ENCODE measurements around the gene RHBDD1.

The RHBDD1 gene

DNA sequence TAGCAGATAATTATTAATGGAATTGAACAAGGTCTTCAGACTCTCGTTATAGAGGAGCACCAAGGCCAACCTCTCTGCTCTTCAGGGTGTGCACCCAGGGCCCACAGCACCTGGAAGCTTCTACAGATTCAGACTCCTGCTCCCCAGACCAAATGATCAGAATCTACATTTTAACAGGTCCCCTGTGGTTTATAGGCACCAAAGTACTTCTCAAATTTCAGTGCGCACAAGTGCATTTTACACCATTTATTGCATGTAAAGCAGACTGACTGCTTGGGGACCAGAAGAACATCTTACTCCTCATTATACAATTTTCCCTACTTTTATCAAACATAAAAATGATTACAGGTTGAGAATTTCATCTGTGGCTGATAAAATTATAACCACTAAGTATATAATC lies 164.3 kb downstream of the RHBDD1 start:
- no peak for TF ChIP-seq ZNF274 (IDR thresholded peaks at IDR 0.05; ENCODE audit: low read depth, low read length)
- H3K4me3 ChIP-seq (ENCODE audit: low read length) = no peak overlapping the region

DNA sequence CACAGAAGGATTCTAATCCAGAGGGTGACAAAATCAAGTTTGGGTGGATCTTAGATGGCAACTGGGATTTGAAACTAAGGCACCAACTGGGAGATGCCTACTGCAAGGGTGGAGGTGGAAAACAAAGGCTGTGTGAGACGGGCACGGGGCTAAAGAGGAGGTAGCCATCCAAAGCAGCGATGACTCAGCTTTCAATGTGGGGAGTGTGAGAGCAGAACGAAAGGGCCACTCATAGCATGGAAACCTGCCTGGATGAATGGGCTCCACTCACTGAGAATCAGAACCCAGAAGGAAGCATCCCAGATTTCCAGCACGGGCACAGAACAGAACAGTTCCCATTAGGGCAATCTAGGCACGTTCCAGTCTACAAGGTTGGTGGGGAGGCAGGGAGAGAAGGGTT lies 168.6 kb downstream of the RHBDD1 start:
- H3K4me3 ChIP-seq (ENCODE audit: low read length) = no peak overlapping the region
- TF ChIP-seq ZNF274 (IDR thresholded peaks at IDR 0.05; ENCODE audit: low read depth, low read length) = no peak

DNA sequence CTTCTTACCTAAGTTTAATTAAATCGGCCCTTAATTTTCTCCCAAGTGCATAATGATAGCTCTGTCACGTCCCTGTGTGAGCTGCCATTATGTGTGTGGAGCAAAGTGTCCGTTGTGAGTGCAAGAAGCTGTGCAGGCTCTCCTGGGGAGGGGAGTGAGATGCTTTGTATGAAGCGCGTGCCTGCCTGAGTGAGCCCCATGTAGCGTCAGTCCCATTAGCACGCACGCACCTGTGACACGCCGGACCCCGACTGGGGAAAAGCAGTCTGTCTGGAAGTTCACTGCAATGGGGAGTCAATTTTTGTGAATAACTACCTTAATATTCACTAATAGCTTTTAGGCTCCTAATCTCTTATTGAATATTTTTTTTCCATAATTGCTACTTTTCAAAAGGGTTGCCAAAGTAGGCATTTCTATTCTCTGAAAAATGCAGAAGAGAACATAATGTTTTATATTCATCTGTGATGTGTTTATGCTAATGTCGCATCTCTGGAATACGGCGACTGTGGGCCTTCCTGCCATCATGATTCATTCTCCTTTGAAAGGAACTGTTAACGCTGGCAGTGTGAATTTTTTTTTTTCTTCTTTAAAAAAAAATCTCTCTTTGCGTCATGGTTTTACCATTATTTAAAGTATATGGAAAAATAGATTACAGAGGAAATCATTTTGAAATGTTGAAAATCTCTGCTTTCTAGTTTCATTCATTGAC lies 170.5 kb downstream of the RHBDD1 start:
- no peak overlapping the region for H3K4me3 ChIP-seq (ENCODE audit: low read length)
- TF ChIP-seq ZNF274 (IDR thresholded peaks at IDR 0.05; ENCODE audit: low read depth, low read length) = no peak

DNA sequence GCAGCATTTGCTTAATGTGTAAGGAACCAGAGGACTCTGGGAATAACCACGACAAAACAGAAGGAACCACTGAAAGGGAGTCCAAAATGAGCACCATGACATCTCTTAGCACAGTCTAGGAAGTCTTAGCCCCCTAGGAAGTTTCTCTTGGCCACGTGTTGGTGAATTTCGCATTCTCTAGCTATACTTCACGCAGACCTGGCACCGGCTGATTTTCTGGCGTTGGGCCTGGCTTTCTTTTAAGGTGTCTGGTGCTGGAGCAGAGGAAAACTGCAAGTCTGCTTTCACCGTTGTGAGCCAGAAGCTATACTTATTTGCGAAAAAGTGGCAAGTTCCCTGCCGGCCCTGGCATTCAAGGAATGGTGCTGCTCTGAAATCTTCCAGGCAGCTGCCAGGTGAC lies 171.3 kb downstream of the RHBDD1 start:
- H3K4me3 ChIP-seq (ENCODE audit: low read length) = no peak overlapping the region
- no peak for TF ChIP-seq ZNF274 (IDR thresholded peaks at IDR 0.05; ENCODE audit: low read depth, low read length)

DNA sequence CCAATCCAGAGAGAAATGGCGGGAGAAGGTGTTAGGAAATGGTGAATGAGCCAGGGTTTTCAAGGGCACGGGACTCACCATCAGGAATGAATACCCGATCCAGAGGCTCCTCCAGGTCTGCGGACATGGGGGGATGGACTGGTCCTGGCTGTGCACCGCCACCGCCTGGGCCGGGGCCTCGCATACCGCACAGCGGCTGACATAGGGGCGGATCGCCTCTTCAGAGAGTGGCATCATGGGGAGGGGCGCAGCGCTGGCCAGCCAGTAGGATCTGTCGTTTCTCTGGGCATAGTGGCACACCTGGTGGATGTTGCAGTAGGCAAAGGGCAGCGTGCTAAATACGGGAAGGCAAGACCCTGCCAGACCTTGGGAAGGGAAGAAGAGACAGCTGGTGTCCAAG lies 172.1 kb downstream of the RHBDD1 start:
- H3K4me3 ChIP-seq (ENCODE audit: low read length) = no peak overlapping the region
- TF ChIP-seq ZNF274 (IDR thresholded peaks at IDR 0.05; ENCODE audit: low read depth, low read length) = no peak

DNA sequence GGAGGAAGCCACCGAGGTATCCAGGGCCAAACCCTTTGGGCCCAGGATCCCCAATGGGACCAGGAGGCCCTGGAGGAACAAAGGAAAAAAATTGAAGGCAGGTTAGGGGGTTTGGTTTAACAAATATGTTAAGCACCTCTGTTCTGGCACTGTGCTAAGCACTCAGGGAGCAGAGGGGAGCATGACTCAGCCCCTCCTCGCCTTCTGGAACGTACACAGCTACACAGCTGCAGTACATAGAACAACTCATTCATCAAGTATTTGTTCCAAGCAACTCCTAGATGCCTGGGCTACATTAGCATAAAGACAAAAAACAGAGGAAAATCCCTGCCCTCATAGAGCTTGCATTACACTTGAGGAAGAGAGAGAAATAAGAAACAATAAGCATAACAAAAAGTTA lies 174.6 kb downstream of the RHBDD1 start:
- TF ChIP-seq ZNF274 (IDR thresholded peaks at IDR 0.05; ENCODE audit: low read depth, low read length) = no peak
- no peak overlapping the region for H3K4me3 ChIP-seq (ENCODE audit: low read length)

DNA sequence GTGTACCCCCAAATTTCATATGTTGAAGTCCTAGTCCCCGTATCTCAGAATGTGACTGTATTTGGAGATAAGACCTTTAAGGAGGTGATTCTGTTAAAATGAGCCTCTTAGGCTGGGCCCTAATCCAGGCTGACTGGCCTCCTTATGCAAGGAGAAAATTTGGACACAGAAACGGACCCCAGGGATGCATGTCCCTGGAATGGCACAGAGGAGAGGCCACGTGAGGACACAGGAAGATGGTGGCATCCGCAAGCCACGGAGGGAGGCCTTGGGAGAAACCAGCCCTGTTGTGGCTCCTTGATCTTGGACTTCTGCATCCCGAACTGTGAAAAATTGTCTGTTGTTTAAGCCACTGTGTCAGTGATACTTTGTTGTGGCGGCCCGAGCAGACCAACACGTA lies 177.5 kb downstream of the RHBDD1 start:
- no peak for TF ChIP-seq ZNF274 (IDR thresholded peaks at IDR 0.05; ENCODE audit: low read depth, low read length)
- no peak overlapping the region for H3K4me3 ChIP-seq (ENCODE audit: low read length)

DNA sequence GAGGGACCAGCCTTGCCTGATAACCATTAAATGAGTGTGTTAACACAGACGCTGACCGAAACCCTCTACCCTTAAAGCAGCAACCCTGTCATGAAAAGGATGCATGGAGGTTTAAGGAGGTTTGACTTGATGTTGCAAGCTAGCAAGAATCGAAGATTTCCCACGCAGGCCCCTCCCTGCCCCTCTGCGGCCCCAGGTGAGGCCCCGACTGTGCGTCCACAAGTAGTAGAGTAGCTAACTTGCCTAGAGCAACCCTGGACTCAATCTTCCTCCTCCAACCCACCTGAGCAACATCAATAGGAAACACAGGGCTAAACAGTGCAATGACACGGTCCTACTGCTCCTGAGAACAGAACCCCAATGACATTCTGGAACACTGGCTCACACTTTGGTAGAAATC lies 178.0 kb downstream of the RHBDD1 start:
- no peak overlapping the region for H3K4me3 ChIP-seq (ENCODE audit: low read length)
- no peak for TF ChIP-seq ZNF274 (IDR thresholded peaks at IDR 0.05; ENCODE audit: low read depth, low read length)

DNA sequence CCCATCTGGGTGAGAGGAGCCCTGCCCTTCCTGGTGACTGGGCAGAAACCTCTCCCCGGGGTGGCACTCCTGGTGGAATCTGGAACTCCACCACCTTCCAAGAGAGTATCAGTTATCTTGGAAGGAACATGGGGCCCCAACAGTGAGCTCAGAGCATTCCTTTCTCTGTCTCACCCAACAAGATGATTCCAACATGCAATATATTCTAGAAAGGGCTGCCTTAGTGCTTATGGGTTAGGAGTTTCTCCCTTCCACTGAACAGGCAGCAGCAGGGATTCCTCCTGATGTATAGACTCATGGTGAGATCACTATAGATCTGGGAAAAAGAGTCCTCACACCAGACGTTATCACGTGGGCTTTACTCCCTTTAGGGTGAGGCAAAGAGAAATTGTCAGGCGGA lies 181.0 kb downstream of the RHBDD1 start:
- no peak for TF ChIP-seq ZNF274 (IDR thresholded peaks at IDR 0.05; ENCODE audit: low read depth, low read length)
- no peak overlapping the region for H3K4me3 ChIP-seq (ENCODE audit: low read length)

DNA sequence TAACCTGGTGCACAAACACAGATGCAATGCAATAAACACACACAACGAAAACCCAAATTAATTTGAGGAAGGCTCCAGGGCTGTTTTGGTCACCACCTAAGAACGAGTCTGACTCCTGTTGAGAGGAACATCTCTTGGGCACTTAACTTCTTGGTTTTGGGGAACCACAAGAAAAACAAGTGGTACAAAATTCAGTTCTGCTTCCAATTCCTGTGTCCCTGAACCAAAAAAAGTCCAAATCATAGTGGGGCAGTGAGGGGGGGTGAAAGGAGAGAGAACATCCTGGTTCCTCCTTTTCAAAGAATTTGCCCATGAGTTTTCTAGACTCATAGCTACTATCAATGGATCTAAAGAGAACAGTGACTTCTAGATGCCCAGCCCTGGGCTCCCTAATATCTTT lies 184.6 kb downstream of the RHBDD1 start:
- H3K4me3 ChIP-seq (ENCODE audit: low read length) = no peak overlapping the region
- no peak for TF ChIP-seq ZNF274 (IDR thresholded peaks at IDR 0.05; ENCODE audit: low read depth, low read length)

DNA sequence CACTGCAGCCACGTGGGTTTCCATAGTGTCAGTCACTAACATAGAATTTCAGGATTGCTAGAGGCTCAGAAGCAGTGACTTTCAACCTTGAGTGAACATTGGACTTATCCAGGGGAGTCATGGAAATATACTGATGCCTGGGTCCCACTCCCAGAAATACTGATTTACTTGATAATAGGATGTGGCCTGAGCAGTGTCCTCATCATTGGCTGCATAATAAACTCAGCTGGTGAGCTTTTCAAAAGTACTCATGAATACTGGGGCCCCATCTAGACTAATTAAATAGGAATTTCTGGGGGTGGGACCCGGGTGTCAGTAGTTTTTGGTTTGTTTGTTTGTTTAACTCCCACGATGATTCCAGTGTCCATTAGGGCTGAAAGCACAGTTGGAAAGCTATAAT lies 186.8 kb downstream of the RHBDD1 start:
- no peak overlapping the region for H3K4me3 ChIP-seq (ENCODE audit: low read length)
- no peak for TF ChIP-seq ZNF274 (IDR thresholded peaks at IDR 0.05; ENCODE audit: low read depth, low read length)

DNA sequence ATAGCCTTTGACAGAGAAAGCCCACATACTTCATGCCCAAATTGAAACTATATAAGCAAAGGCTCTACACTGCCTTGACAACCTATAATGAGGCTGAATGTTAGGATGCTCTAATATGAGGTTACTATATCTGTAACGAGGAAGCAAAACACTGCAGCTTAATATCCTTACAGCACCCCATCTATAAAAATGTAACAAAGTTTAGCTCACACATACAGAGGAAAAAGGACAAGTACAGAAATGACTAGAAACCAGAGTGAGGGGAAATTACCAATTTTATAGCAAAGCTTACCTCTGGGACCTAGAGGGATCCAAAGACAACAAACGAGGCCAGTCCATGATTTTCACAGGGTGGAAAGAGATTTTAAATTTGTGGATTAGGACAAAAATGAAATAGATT lies 189.7 kb downstream of the RHBDD1 start:
- no peak overlapping the region for H3K4me3 ChIP-seq (ENCODE audit: low read length)
- TF ChIP-seq ZNF274 (IDR thresholded peaks at IDR 0.05; ENCODE audit: low read depth, low read length) = no peak

DNA sequence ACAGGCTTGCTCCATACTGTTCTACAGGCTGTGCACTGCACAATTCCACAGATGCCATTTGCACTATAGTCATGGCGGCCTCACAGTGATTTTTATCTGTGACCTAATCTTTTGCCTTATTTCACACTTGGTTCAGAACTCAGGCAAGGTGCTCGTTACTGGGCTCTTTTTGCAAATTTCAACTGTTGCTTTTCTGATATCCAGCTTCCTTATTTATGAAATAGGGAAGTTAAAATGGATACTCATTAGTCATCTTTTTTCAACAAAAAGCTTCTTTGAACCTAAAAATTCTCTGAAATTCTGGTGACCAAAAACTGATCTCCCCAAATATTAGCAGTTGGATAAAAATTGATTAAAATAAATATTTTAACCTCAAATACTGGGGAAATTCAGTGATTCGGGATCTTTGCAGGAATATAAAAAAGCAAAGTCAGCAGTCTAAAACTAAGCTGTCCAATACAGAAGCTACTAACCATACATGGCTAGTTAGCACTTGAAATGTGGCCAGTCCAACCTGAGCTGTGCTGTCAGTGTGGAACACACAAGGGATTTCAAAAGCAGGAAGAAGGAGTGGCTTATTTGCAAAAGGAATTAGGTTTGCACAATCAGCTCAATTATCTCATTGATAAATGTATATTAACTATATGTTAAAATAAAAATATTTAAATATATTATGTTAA lies 193.7 kb downstream of the RHBDD1 start:
- TF ChIP-seq ZNF274 (IDR thresholded peaks at IDR 0.05; ENCODE audit: low read depth, low read length) = no peak
- no peak overlapping the region for H3K4me3 ChIP-seq (ENCODE audit: low read length)

DNA sequence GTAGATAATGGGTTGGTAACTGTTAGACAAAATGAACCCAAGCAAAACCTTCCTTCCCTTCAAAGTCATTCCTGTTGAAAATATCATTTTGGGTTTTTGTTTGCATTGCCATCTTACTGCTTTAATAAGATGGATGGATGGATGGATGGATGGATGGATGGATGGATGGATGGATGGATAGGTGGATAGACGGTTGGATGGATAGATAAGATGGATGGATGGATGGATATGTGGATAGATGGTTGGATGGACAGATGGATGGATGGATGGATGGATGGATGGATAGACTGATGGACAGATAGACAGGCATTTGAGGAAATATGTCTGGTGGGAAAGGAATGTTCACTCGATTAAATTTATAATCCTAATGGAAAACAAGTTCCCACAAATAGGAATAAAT lies 194.9 kb downstream of the RHBDD1 start:
- TF ChIP-seq ZNF274 (IDR thresholded peaks at IDR 0.05; ENCODE audit: low read depth, low read length) = no peak
- no peak overlapping the region for H3K4me3 ChIP-seq (ENCODE audit: low read length)

DNA sequence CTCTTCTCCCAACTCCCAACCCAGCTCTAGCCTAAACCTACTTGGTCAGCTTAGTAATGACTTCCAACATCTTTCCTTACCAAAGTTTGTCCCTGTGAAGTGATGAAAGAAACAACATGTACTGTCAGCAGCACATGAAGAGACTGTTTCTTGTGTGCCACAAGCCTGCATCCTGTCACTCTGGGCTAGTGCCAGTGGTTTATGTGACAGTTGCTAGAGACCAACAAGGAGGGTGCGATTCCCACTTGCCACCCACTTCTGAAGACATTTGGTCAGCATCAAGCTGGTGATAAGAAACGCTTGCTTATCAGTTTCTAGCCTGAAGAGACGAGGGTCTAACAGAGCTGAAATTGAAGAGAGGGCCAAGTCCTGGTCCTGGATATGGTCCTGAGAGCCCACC lies 195.5 kb downstream of the RHBDD1 start:
- H3K4me3 ChIP-seq (ENCODE audit: low read length) = no peak overlapping the region
- TF ChIP-seq ZNF274 (IDR thresholded peaks at IDR 0.05; ENCODE audit: low read depth, low read length) = no peak

All from GM08714 (cell line).